Adrenal gland (tissue), 12 donors: Measurements from ENCODE around the gene RFC2. TPM values are rescaled to one million over a fixed set of nuclear protein-coding genes. Genes with fewer than 3 reads are reported as not detected.

Source experiments
- DNase-seq, 7 donors: peaks; one replicate each; pipeline ENCODE4 v3.0.0-alpha.2; 2019 to 2020
- H3K27ac ChIP-seq, 5 donors: fragments of 200-600 bp; sonication (generic) in 4 of 5; 1 replicate in 3 of 5; 2 replicates in 2 of 5; pipeline versions ENCODE4 v1.5.1 to v1.8.0; 2016 to 2020; ENCODE audit warnings: mild to moderate bottlenecking in 1 of 5
- H3K27me3 ChIP-seq: fragments of 200-600 bp; 2 replicates; pipeline ENCODE4 v1.8.0; 2021
- H3K36me3 ChIP-seq, 2 donors: fragments of 200-600 bp; replicated peaks in 1 of 2; 1 replicate in 1 of 2; 2 replicates in 1 of 2; pipeline versions ENCODE4 v1.5.1 to v1.8.0; 2018 to 2022
- H3K4me1 ChIP-seq, 2 donors: fragments of 200-600 bp; replicated peaks in 1 of 2; 1 replicate in 1 of 2; 2 replicates in 1 of 2; pipeline versions ENCODE4 v1.5.1 to v1.8.0; 2018 to 2021
- H3K4me3 ChIP-seq, 4 donors: fragments of 200-600 bp; sonication (generic) in 3 of 4; one replicate each; pipeline ENCODE4 v1.5.1; 2016 to 2018
- H3K9me3 ChIP-seq, 3 donors: fragments of 200-600 bp; sonication (generic) in 1 of 3; replicated peaks in 1 of 3; 1 replicate in 2 of 3; 2 replicates in 1 of 3; pipeline versions ENCODE4 v1.5.1 to v1.8.0; 2016 to 2021
- CTCF ChIP-seq, 6 experiments: fragments of 450-650 bp in 4 of 6; fragments of 200-600 bp in 2 of 6; sonication (generic) in 1 of 6; IDR thresholded peaks; 1 replicate in 5 of 6; 2 replicates in 1 of 6; pipeline versions ENCODE4 v1.5.1 to v1.8.0; 2016 to 2021; ENCODE audit warnings: antibody characterized with exemption in 6 of 6, mild to moderate bottlenecking in 2 of 6, moderate library complexity in 1 of 6
- POLR2A ChIP-seq, 2 donors: fragments of 450-650 bp; IDR thresholded peaks; one replicate each; pipeline ENCODE4 v1.6.1; 2017; ENCODE audit warnings: antibody characterized with exemption in 2 of 2, mild to moderate bottlenecking in 2 of 2, moderate library complexity in 1 of 2
- WGBS, 4 donors: extraction: QIAGEN DNeasy Blood & Tissue Kit in 2 of 4; methylation state at CpG; one replicate each; pipeline versions ENCODE4 v1.1.5 to v1.1.7; 2013 to 2017; 5-methylcytosine and 5-hydroxymethylcytosine counted together
- intact Hi-C, 2 donors: fragments of 100-400 bp; cut with DNase I; formaldehyde crosslinking; loops; one replicate each; pipeline versions ENCODE4 v1.14.1 to v1.15.0; 2022 to 2023
- polyA plus RNA-seq, 3 donors: library from polyadenylated mRNA; stranded (reverse); fragments of 200-250 nt in 2 of 3; fragments of 350-450 nt in 1 of 3; fragmentation: Illumina TruSeq in 1 of 3; extraction: RNeasy Lipid Tissue Mini Kit (QIAGEN cat#74804) in 1 of 3; gene quantifications; one replicate each; pipeline ENCODE4 v1.2.3, GENCODE V29; 2013 to 2014
- total RNA-seq, 9 donors: library from RNA; depleted of rRNA in 4 of 9; stranded (reverse); fragments of >200 nt in 4 of 9; fragments of 120-200 nt in 1 of 9; fragmentation: NEBNext Ultra II Directional in 1 of 9; extraction: Animal tissue kit (Norgen Biotek cat#: 25700) in 1 of 9; gene quantifications; one replicate each; pipeline versions ENCODE4 v1.1.0 to v1.2.4, GENCODE V29; 2013 to 2023
- donor health status: healthy with polysubstance abuse.
- donor health status: Bipolar disorder and iron deficiency.
- donor health status: DM: yes; HTN: yes; CAD: no.
- donor health status: DM: no; HTN: no; CAD: no.
- donor health status: DM: no; HTN: no; CAD: no.
- donor health status: DM: yes; HTN: yes; CAD: no.

The RFC2 gene
- total and polyA plus RNA-seq, 12 donors: 9.3 to 23.2 (median 14.6) TPM

- no peak for TF ChIP-seq CTCF (IDR thresholded peaks at IDR 0.05)
- TF ChIP-seq POLR2A (IDR thresholded peaks at IDR 0.05): no peak
Measured at GRCh38 chr7:74283858-74284447, 29.8 kb upstream of the RFC2 start.

GRCh38 chr7:74282748-74283459, 28.7 kb upstream of the RFC2 start:
- intact Hi-C loops: no loop called here
- Histone ChIP-seq H3K9me3 (no peaks in the 10 kb centered on the region), H3K4me1 (peaks cover 13 to 17% of the 10 kb centered on the region in 2 donors), H3K27ac (no peak overlapping the region), H3K36me3 (no peaks in the 10 kb centered on the region), H3K4me3 (no peak overlapping the region), H3K27me3 (no peaks in the 10 kb centered on the region)
- WGBS, 4 donors: 80 to 92% (median 90%) methylated on average over 12 to 14 of the region's 14 CpGs
- no peak for TF ChIP-seq POLR2A (IDR thresholded peaks at IDR 0.05)
- TF ChIP-seq CTCF (IDR thresholded peaks at IDR 0.05): no peak
- no peak for DNase-seq

More at GRCh38 chr7:74283858-74284447, 29.8 kb upstream of the RFC2 start:
- H3K27ac ChIP-seq: no peak overlapping the region
- intact Hi-C loops: no loop called here
- H3K9me3 ChIP-seq: no peaks in the 10 kb centered on the region
- H3K36me3 ChIP-seq: no peaks in the 10 kb centered on the region
- WGBS, 4 donors: 65 to 83% (median 75%) methylated on average over 9 of the region's 9 CpGs
- no peak overlapping the region for H3K4me3 ChIP-seq
- H3K27me3 ChIP-seq: no peaks in the 10 kb centered on the region
- peaks cover 19 to 27% of the 10 kb centered on the region in 2 donors for H3K4me1 ChIP-seq
- DNase-seq: no peak

- Histone ChIP-seq H3K9me3 (no peaks in the 10 kb centered on the region), H3K27me3 (no peaks in the 10 kb centered on the region), H3K4me1 (peaks cover 13 to 17% of the 10 kb centered on the region in 2 donors), H3K27ac (peak overlapping the region; percentile 60 to 94 (median 85)), H3K36me3 (no peaks in the 10 kb centered on the region), H3K4me3 (no peak overlapping the region)
- peak in 3 of 7 donors; percentile 45 to 73 (median 68) for DNase-seq
- TF ChIP-seq POLR2A (IDR thresholded peaks at IDR 0.05): no peak
- intact Hi-C loops: no loop called here
- 58 to 89% (median 69%) methylated on average over 8 of the region's 8 CpGs for WGBS, 4 donors
Measured at GRCh38 chr7:74280985-74281384, 26.8 kb upstream of the RFC2 start.

- TF ChIP-seq POLR2A (IDR thresholded peaks at IDR 0.05) (no peak), CTCF (IDR thresholded peaks at IDR 0.05) (no peak)
- intact Hi-C loops: loop anchor here in 1 of 2 donors (10.0 kb wide), 1 partner anchor 213 kb away; no protein-coding TSS in a partner anchor
- no peaks in the 10 kb centered on the region for H3K9me3 ChIP-seq
- H3K4me1 ChIP-seq: peaks cover 13 to 19% of the 10 kb centered on the region in 2 donors
- 93 to 99% (median 97%) methylated on average over 4 of the region's 4 CpGs for WGBS, 4 donors
- no peaks in the 10 kb centered on the region for H3K27me3 ChIP-seq
- DNase-seq: no peak
- no peak overlapping the region for H3K4me3 ChIP-seq
- H3K36me3 ChIP-seq: no peaks in the 10 kb centered on the region
- H3K27ac ChIP-seq: no peak overlapping the region
Measured at GRCh38 chr7:74277636-74278035, 23.4 kb upstream of the RFC2 start.
